A673 (cell line): Measurements from ENCODE around the gene ANKRD11. TPM values are rescaled to one million over a fixed set of nuclear protein-coding genes. Genes with fewer than 3 reads are reported as not detected.
"Not testable (repeated sequence)": the region's sequence is repeated elsewhere in the genome, so short reads cannot be mapped to it uniquely, and the experiment has no call there.

ENCODE experiments used
- BruUV-seq: library from RNA; stranded (reverse); fragments of 400-500 nt; replicated peaks from 2 replicates; lab custom pipeline; 2021; lab: Mats Ljungman, UMichigan
- CTCF ChIA-PET: fragments of 300-600 bp; sonication (Branson Sonifier 250); formaldehyde crosslinking; loops from one replicate; lab custom pipeline; 2022; ENCODE audit warnings: antibody characterized with exemption; lab: Charles Lee
- POLR2A ChIA-PET: fragments of 300-600 bp; sonication (Branson Sonifier 250); formaldehyde crosslinking; loops from one replicate; lab custom pipeline; 2022; ENCODE audit warnings: antibody characterized with exemption; ENCODE audit not compliant: low non-redundant PET; lab: Charles Lee
- DNase-seq: peaks from one replicate; pipeline ENCODE4 v3.0.0-alpha.2; 2015; ENCODE audit warnings: low spot score
- H3K27ac ChIP-seq: fragments of 200-600 bp; sonication (generic); 2 replicates; pipeline ENCODE4 v1.5.1; 2016; ENCODE audit warnings: mixed run types, low read depth, mild to moderate bottlenecking, mixed read lengths, antibody characterized with exemption, low read length; ENCODE audit not compliant: poor library complexity, severe bottlenecking
- H3K27me3 ChIP-seq: fragments of 200-600 bp; sonication (generic); replicated peaks from 2 replicates; pipeline ENCODE4 v1.6.1; 2017; ENCODE audit warnings: mixed run types, low read depth, mild to moderate bottlenecking, mixed read lengths, antibody characterized with exemption, low read length; ENCODE audit not compliant: insufficient read depth, poor library complexity
- H3K36me3 ChIP-seq: fragments of 200-600 bp; sonication (generic); 2 replicates; pipeline ENCODE4 v1.6.1; 2016; ENCODE audit warnings: mixed run types, mild to moderate bottlenecking, mixed read lengths, antibody characterized with exemption, low read length; ENCODE audit not compliant: insufficient read depth, poor library complexity, severe bottlenecking
- H3K4me1 ChIP-seq: fragments of 200-600 bp; sonication (generic); 2 replicates; pipeline ENCODE4 v1.6.1; 2017; ENCODE audit warnings: mixed run types, mild to moderate bottlenecking, mixed read lengths, antibody characterized with exemption, low read length; ENCODE audit not compliant: insufficient read depth, poor library complexity, severe bottlenecking
- H3K4me3 ChIP-seq: fragments of 200-600 bp; sonication (generic); 2 replicates; pipeline ENCODE4 v1.5.1; 2016; ENCODE audit warnings: low read depth, mixed run types, mild to moderate bottlenecking, mixed read lengths, low read length; ENCODE audit not compliant: poor library complexity, severe bottlenecking
- H3K9me3 ChIP-seq: fragments of 200-600 bp; sonication (generic); 2 replicates; pipeline ENCODE4 v1.6.1; 2016; ENCODE audit warnings: mixed run types, low read depth, mild to moderate bottlenecking, mixed read lengths, antibody characterized with exemption, low read length; ENCODE audit not compliant: poor library complexity, severe bottlenecking
- EZH2 ChIP-seq: fragments of 200-600 bp; sonication (generic); IDR thresholded peaks from 2 replicates; pipeline ENCODE4 v1.6.1; 2017; ENCODE audit warnings: borderline replicate concordance, low read depth, mild to moderate bottlenecking, mixed read lengths, antibody characterized with exemption, low read length; ENCODE audit not compliant: poor library complexity, severe bottlenecking
- intact Hi-C: fragments of 100-400 bp; cut with micrococcal nuclease; formaldehyde crosslinking; loops from one replicate; pipeline ENCODE4 v1.10.0; 2022; ENCODE audit not compliant: unreplicated experiment
- total RNA-seq: library from RNA; stranded (reverse); gene quantifications from 2 replicates; pipeline ENCODE4 v1.2.3, GENCODE V29; 2021
- TF ChIP-seq, protein P1 (sequence below): fragments of 300-800, 200-600 bp; sonication (generic); conservative IDR thresholded peaks from 2 replicates; pipeline ENCODE4 v1.5.1; 2017; ENCODE audit warnings: low read depth, mild to moderate bottlenecking, antibody characterized with exemption, low read length, moderate library complexity, mixed read lengths

The ANKRD11 gene
- total RNA-seq, 1 experiment from 2014 or later, result 217 TPM

DNA sequence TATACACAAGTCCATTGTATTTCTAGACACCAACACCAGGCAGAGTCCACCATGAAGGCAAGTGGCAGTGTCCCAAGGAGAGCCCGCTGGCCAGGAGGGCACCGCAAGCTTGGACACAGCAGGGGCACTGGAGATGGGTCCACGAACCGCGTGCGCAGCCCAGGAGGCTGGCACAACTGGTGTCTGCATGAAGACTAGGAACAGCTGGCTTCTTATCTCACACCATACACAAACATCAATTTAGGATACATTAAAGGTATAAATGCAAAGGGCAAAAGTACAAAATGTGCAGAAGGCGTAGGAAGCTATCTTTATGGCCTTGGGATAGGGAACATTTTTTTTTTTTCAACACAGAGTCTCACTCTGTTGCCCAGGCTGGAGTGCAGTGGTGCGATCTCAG lies 52.4 kb downstream of the ANKRD11 start:
- Histone ChIP-seq H3K9me3 (no peaks in the 10 kb centered on the region), H3K27ac (no peak overlapping the region), H3K4me3 (no peak overlapping the region), H3K36me3 (no peaks in the 10 kb centered on the region), H3K4me1 (peaks cover 18% of the 10 kb centered on the region), H3K27me3 (no peaks in the 10 kb centered on the region)
- DNase-seq, result no peak
- ChIA-PET CTCF (no interaction called here), POLR2A (interaction anchor here (0.5 kb wide), 1 partner anchor 76 kb away, joined by 22 read pairs; no protein-coding TSS in a partner anchor)
- TF ChIP-seq, protein P1, sequence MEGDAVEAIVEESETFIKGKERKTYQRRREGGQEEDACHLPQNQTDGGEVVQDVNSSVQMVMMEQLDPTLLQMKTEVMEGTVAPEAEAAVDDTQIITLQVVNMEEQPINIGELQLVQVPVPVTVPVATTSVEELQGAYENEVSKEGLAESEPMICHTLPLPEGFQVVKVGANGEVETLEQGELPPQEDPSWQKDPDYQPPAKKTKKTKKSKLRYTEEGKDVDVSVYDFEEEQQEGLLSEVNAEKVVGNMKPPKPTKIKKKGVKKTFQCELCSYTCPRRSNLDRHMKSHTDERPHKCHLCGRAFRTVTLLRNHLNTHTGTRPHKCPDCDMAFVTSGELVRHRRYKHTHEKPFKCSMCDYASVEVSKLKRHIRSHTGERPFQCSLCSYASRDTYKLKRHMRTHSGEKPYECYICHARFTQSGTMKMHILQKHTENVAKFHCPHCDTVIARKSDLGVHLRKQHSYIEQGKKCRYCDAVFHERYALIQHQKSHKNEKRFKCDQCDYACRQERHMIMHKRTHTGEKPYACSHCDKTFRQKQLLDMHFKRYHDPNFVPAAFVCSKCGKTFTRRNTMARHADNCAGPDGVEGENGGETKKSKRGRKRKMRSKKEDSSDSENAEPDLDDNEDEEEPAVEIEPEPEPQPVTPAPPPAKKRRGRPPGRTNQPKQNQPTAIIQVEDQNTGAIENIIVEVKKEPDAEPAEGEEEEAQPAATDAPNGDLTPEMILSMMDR, result no peak
- no peak for TF ChIP-seq EZH2
- intact Hi-C loops, result no loop called here
- no TSS peak for BruUV-seq

DNA sequence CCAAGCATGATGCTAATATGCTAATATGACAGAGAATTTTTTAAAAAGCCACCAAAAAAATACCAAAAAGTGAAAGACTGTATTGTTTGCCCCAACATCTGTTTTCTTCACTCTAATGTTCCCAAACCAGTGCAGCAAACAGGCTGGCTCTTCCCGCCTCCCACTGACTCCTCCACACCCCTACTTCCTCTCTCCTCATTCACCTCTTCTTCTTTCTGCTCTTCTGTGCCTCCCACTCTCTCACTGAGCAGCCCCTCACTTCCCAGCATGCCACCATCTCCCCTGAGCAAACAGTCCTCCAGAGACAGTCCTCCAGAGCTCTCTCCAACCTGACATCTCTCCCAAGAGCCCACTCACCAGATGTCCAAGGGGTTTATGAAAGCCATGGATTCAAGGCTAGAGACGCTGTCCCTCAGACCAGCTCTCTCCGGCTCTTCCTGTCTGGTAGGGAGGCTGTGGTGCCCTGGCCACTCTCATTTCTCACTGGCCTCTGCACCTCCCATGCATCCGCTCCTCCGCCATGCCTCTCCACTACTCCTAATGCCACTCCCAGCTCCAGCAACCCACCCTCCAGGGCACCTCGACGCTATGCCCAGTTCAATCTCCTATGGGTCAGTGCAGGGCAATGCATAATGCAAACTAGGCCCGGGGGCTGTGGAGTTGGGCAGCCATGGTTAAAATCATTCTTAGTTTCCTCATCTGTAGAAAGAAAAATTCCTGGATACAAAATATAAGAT lies 52.9 kb downstream of the ANKRD11 start:
- no TSS peak for BruUV-seq
- Histone ChIP-seq H3K4me1 (peaks cover 12% of the 10 kb centered on the region), H3K27ac (no peak overlapping the region), H3K9me3 (no peaks in the 10 kb centered on the region), H3K36me3 (no peaks in the 10 kb centered on the region), H3K27me3 (no peaks in the 10 kb centered on the region), H3K4me3 (no peak overlapping the region)
- no peak for TF ChIP-seq EZH2
- TF ChIP-seq, protein P1, result no peak
- intact Hi-C loops, result no loop called here
- ChIA-PET CTCF (no interaction called here), POLR2A (no interaction called here)
- DNase-seq, result no peak

DNA sequence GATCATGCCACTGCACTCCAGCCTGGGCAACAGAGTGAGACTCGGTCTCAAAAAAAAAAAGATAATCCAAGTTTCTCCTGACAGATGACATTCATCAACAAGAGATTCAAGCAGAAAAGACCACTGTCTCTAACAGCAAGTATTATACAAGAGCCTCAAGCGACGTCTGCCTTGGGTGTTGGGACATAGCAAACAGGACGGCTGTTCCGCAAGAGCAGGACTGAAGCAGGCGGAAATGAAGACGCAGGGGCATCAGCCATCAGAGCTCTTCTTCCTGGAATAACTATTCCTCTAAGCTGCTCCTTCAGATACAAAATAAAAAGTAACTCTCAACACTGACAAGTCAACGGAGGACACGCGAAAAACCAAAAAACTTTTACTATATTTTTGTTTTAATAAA lies 54.0 kb downstream of the ANKRD11 start:
- Histone ChIP-seq H3K27ac (no peak overlapping the region), H3K36me3 (no peaks in the 10 kb centered on the region), H3K4me3 (no peak overlapping the region), H3K27me3 (no peaks in the 10 kb centered on the region), H3K9me3 (no peaks in the 10 kb centered on the region), H3K4me1 (peaks cover 5% of the 10 kb centered on the region)
- CTCF ChIA-PET, result interaction anchor here (0.7 kb wide), 1 partner anchor 31 kb away, joined by 3 read pairs; no protein-coding TSS in a partner anchor
- no TSS peak for BruUV-seq
- POLR2A ChIA-PET, result no interaction called here
- no peak for DNase-seq
- intact Hi-C loops, result no loop called here
- TF ChIP-seq EZH2, result no peak
- TF ChIP-seq, protein P1, result no peak

DNA sequence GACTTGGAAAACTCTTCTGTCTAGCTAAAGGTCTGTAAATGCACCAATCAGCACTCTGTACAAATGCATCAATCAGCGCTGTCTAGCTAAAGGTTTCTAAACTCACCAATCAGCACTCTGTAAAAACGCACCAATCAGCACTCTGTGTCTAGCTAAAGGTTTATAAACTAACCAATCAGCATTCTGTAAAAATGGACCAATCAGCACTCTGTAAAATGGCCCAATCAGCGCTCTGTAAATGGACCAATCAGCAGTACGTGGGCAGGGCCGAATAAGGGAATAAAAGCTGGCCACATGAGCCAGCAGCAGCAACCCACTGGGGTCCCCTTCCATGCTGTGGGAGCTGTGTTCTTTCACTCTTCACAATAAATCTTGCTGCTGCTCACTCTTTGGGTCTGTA lies 55.3 kb downstream of the ANKRD11 start:
- H3K36me3 ChIP-seq, H3K27me3 ChIP-seq, DNase-seq, H3K4me1 ChIP-seq, H3K27ac ChIP-seq, intact Hi-C loops, H3K9me3 ChIP-seq, H3K4me3 ChIP-seq, POLR2A ChIA-PET, CTCF ChIA-PET, BruUV-seq: not testable (repeated sequence)
